Measurements from ENCODE around the gene ADGRG1.
"Not testable (repeated sequence)": the region's sequence is repeated elsewhere in the genome, so short reads cannot be mapped to it uniquely, and the experiment has no call there.

ADGRG1 gene

DNA sequence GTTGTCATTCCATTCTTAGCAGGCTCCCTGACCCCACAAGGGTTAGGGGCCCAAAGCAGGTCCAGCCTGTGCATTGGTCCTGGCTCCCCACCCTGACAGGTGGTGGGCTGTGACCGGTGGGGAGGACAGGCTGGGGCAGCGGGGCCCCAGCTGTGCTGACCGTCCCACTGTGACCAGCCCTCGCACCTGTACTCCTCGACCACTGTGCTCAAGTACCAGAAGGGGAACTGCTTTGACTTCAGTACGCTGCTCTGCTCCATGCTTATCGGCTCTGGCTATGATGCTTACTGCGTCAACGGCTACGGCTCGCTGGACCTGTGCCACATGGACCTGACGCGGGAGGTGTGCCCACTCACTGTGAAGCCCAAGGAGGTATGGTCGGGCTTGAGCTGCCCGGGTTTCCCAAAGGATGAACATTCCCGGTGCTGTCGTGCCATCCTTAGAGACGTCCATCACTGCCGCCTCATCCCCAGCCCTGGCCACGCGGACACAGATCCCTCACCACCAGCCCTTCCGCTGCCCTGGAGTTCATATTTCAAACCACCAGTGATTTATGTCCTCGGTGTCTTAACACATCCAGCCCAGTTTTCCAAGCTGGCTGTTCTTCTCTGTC lies 73.4 kb downstream of the ADGRG1 start:
- Histone ChIP-seq H2AFZ (ENCODE audit: low read depth, low read length) (no peak overlapping the region), H3K27me3 (ENCODE audit: insufficient read depth, low read length) (peaks cover 6% of the 10 kb centered on the region), H3K4me1 (ENCODE audit: insufficient read depth, low read length) (peaks cover 17% of the 10 kb centered on the region), H3K9me3 (ENCODE audit: low read length) (no peaks in the 10 kb centered on the region), H3K4me3 (ENCODE audit: low read length) (no peak overlapping the region), H3K36me3 (ENCODE audit: insufficient read depth, low read length) (no peaks in the 10 kb centered on the region)

DNA sequence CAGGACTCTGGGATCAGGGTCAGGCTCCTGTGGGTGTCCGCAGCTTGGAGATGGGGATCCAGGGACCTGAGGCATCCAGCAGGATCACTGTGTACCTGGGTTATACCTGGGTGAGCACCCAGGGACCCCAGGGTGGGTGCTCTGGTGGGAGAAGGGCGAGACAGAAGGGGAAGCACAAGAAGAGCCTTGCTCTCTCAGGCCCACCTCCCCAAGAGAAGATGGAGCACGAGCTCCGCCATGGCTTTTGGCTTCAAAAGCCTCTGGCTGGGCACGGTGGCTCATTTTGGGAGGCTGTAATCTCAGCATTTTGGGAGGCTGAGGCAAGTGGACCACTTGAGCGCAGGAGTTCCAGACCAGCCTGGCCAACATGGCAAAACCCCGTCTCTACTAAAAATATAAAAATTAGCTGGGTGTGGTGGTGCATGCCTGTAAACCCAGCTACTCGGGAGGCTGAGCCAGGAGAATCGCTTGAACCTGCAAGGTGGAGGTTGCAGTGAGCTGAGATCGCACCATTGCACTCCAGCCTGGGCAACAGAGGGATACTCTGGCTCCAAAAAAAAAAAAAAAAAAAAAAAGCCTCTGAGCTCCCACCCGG lies 75.1 kb downstream of the ADGRG1 start:
- peaks cover 2% of the 10 kb centered on the region for H3K9me3 ChIP-seq (ENCODE audit: low read length)
- no peak overlapping the region for H2AFZ ChIP-seq (ENCODE audit: low read depth, low read length)
- peaks cover 17% of the 10 kb centered on the region for H3K4me1 ChIP-seq (ENCODE audit: insufficient read depth, low read length)
- peaks cover 6% of the 10 kb centered on the region for H3K27me3 ChIP-seq (ENCODE audit: insufficient read depth, low read length)
- no peak overlapping the region for H3K4me3 ChIP-seq (ENCODE audit: low read length)
- H3K36me3 ChIP-seq (ENCODE audit: insufficient read depth, low read length): no peaks in the 10 kb centered on the region

DNA sequence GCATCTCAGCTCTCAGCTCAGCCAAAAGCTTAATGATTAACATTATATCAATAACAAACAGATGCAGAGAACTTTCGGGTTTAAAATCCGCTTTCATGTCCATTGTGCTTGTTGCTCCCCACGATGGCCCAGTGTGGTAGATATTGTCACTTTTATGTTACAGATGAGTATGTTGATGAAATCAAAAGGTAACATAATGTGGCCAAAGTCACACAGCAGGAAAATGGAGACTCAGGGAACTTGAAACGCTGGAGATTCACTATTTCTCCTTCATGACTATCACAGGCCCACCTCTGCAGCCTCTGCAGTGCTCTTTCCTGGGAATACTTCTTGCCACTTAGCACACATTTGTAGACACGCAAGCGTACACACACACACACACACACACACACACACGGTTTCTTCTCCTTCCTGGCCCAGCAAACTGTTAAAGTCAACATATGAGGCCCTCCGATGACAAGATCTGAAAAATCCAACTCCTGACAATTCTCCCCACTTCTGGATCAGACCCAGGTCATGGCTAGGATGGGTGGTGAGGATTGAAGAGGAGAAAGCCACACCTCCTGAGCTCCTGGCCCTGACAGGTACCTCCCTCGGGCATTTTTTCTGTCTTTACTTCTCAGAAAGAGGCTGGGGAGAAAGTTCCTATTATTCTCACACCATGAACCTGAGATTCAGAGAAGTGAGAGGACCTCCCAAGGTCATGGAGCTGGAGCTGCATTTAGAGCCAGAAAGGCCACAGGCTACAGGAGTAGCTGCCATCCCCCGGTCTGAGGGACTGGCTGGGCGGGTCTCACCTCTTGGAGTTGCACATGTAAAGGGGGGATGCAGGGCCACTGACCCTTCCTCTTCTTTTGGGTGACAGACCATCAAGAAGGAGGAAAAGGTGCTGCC lies 75.8 kb downstream of the ADGRG1 start:
- no peak overlapping the region for H3K4me3 ChIP-seq (ENCODE audit: low read length)
- H3K27me3 ChIP-seq (ENCODE audit: insufficient read depth, low read length): peaks cover 3% of the 10 kb centered on the region
- H2AFZ ChIP-seq (ENCODE audit: low read depth, low read length): no peak overlapping the region
- peaks cover 17% of the 10 kb centered on the region for H3K4me1 ChIP-seq (ENCODE audit: insufficient read depth, low read length)
- peaks cover 2% of the 10 kb centered on the region for H3K9me3 ChIP-seq (ENCODE audit: low read length)
- no peaks in the 10 kb centered on the region for H3K36me3 ChIP-seq (ENCODE audit: insufficient read depth, low read length)

DNA sequence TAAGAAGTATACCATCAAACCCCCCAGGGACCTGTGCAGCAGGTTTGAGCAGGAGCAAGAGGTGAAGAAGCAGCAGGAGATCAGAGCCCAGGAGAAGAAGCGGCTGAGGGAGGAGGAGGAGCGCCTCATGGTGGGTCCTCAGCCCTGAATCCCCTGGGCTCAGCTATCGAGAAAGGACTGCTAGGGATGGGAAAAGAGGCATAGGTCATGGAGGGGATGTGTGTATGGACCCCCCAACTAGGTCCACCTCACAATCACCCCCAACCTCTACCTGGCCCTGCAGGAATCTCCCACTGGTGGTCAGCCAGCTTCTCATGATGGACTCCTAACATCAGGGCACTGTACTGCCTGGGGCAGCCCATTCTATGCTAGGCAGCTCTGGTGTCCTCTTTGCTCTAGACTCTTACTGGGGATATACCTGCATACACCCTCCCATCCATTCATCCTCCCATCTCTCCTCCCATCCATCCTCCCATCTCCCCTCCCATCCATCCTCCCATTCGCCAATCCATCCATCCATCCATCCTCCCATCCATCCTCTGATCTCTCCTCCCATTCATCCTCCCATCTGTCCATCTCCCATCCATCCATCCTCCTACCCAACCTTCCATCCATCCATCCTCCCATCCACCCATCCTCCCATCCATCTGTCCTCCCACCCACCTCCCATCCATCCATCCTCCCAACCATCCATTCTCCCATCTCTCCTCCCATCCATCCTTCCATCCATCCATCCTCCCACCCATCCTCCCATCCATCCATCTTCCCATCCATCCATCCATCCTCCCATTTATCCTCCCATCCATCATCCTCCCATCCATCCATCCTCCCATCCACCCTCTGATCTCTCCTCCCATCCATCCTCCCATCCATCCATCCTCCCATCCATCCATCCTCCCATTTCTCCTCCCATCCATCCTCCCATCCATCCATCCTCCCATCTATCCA lies 76.7 kb downstream of the ADGRG1 start:
- Histone ChIP-seq H3K9me3 (ENCODE audit: low read length) (peaks cover 2% of the 10 kb centered on the region), H3K27me3 (ENCODE audit: insufficient read depth, low read length) (peaks cover 3% of the 10 kb centered on the region), H3K36me3 (ENCODE audit: insufficient read depth, low read length) (no peaks in the 10 kb centered on the region), H3K4me3 (ENCODE audit: low read length) (no peak overlapping the region), H2AFZ (ENCODE audit: low read depth, low read length) (no peak overlapping the region), H3K4me1 (ENCODE audit: insufficient read depth, low read length) (peaks cover 17% of the 10 kb centered on the region)

DNA sequence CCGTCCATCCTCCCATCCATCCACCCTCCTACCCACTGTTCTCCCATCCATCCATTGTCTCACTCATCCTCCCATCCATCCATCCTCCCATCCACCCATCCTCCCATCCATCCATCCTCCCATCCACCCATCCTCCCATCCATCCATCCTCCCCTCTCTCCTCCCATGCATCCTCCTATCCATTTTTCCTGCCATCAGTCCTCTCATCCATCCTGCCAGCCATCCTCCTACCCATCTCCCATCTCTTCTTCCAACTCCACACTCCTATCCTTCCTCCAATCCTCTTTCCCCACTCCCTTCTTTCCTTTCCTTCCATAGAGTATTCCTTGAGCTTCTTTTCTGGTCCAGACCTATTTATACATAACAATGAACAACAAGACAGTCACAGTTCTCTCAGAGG lies 78.3 kb downstream of the ADGRG1 start:
- Histone ChIP-seq H3K27me3 (ENCODE audit: insufficient read depth, low read length) (peaks cover 8% of the 10 kb centered on the region), H3K4me1 (ENCODE audit: insufficient read depth, low read length) (peaks cover 4% of the 10 kb centered on the region), H3K9me3 (ENCODE audit: low read length) (peaks cover 2% of the 10 kb centered on the region)

DNA sequence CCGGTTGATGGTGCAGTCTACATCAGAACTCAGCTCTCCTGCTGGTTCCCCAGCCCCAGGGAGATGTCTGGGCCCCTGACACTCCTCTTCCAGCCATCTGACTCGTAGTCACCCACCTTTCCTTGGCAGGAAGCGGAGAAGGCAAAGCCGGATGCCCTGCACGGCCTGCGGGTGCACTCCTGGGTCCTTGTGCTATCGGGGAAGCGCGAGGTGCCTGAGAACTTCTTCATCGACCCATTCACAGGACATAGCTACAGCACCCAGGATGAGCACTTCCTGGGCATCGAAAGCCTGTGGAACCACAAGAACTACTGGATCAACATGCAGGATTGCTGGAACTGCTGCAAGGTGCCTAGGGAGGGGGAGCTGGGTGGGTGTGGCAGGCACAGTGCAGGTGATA lies 78.9 kb downstream of the ADGRG1 start:
- Histone ChIP-seq H3K27me3 (ENCODE audit: insufficient read depth, low read length) (peaks cover 8% of the 10 kb centered on the region), H3K9me3 (ENCODE audit: low read length) (peaks cover 2% of the 10 kb centered on the region), H3K4me1 (ENCODE audit: insufficient read depth, low read length) (no peaks in the 10 kb centered on the region), H3K36me3 (ENCODE audit: insufficient read depth, low read length) (no peaks in the 10 kb centered on the region), H3K4me3 (ENCODE audit: low read length) (no peak overlapping the region), H2AFZ (ENCODE audit: low read depth, low read length) (no peak overlapping the region)

More for the DNA sequence above, 78.3 kb downstream of the ADGRG1 start:
- no peaks in the 10 kb centered on the region for H3K36me3 ChIP-seq (ENCODE audit: insufficient read depth, low read length)
- no peak overlapping the region for H2AFZ ChIP-seq (ENCODE audit: low read depth, low read length)
- H3K4me3 ChIP-seq (ENCODE audit: low read length): no peak overlapping the region

DNA sequence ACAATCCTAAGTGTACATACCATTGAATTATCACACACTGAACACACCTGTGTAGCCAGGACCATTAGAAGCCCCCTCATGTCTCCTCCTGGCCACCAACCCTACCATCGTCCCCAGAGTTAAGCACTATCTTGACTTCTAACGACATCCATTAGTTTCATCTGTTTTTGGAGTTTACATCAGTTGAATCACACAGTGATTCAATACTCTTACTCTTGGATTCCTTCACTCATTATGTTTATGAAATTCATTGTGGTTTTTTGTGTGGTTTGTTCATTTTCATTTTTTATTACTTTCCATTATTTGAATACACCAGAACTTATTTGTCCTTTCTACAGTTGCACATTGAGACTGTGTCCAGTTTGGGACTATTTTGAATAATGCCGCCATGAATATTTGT lies 79.7 kb downstream of the ADGRG1 start:
- Histone ChIP-seq H2AFZ (ENCODE audit: low read depth, low read length) (no peak overlapping the region), H3K27me3 (ENCODE audit: insufficient read depth, low read length) (peaks cover 10% of the 10 kb centered on the region), H3K4me3 (ENCODE audit: low read length) (no peak overlapping the region)

DNA sequence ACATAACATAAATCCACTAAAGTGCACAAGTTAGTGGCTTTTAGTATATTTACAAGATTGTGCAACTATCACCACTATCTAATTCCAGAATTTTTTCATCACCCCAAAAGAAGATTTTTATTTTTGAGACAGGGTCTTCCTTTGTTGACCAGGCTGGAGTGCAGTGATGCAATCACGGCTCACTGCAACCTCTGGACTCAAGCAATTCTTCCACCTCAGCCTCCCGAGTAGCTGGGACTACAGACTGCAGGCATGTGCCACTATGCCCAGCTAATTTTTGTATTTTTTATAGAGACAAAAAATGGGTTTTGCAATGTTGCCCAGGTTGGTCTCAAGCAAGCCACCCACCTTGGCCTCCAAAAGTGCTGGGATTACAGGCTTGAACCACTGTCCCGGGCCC lies 81.2 kb downstream of the ADGRG1 start:
- H3K4me3 ChIP-seq (ENCODE audit: low read length): no peak overlapping the region
- peaks cover 11% of the 10 kb centered on the region for H3K4me1 ChIP-seq (ENCODE audit: insufficient read depth, low read length)
- H3K27me3 ChIP-seq (ENCODE audit: insufficient read depth, low read length): peaks cover 8% of the 10 kb centered on the region
- H2AFZ ChIP-seq (ENCODE audit: low read depth, low read length): no peak overlapping the region
- peaks cover 2% of the 10 kb centered on the region for H3K9me3 ChIP-seq (ENCODE audit: low read length)
- no peaks in the 10 kb centered on the region for H3K36me3 ChIP-seq (ENCODE audit: insufficient read depth, low read length)

More for the DNA sequence above, 79.7 kb downstream of the ADGRG1 start:
- H3K36me3 ChIP-seq (ENCODE audit: insufficient read depth, low read length): no peaks in the 10 kb centered on the region
- peaks cover 2% of the 10 kb centered on the region for H3K9me3 ChIP-seq (ENCODE audit: low read length)
- no peaks in the 10 kb centered on the region for H3K4me1 ChIP-seq (ENCODE audit: insufficient read depth, low read length)

DNA sequence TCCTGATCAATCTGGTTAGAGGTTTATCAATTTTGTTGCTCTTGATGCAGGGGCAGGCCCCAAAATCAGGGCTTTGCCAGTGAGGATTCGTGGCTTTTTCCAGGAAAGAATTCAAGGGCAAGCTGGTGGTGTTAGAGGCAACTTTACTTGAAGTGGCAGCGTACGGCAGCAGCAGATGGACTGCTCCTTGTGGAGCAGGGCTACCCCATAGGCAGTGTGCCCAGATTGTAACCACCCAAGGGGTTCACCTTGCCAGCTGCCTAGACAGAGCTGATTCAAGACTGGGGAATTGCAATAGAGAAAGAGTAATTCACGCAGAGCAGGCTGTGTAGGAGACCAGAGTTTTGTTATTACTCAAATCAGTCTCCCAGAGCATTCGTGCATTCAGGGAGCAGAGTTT lies 82.9 kb downstream of the ADGRG1 start:
- Histone ChIP-seq H3K9me3 (ENCODE audit: low read length) (peaks cover 2% of the 10 kb centered on the region), H3K4me1 (ENCODE audit: insufficient read depth, low read length) (peaks cover 11% of the 10 kb centered on the region), H3K36me3 (ENCODE audit: insufficient read depth, low read length) (no peaks in the 10 kb centered on the region), H3K4me3 (ENCODE audit: low read length) (no peak overlapping the region), H3K27me3 (ENCODE audit: insufficient read depth, low read length) (peaks cover 7% of the 10 kb centered on the region), H2AFZ (ENCODE audit: low read depth, low read length) (no peak overlapping the region)

DNA sequence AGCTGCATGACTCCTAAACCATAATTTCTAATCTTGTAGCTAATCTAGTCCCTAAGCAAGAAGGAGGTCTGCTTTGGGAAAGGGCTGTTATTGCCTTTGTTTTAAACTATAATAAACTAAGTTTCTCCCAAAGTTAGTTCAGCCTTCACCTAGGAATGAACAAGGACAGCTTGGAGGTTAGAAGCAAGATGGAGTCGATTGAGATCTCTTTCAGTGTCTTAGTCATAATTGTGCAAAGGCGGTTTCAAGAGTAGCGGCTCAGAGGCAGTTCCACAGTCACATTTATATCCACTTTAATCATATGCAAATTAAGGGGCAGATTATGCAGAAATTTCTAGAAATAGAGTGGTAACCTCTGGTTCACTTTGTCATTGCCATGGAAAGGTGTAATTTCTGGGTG lies 83.6 kb downstream of the ADGRG1 start:
- Histone ChIP-seq H3K36me3 (ENCODE audit: insufficient read depth, low read length) (no peaks in the 10 kb centered on the region), H3K4me3 (ENCODE audit: low read length) (no peak overlapping the region), H2AFZ (ENCODE audit: low read depth, low read length) (no peak overlapping the region), H3K4me1 (ENCODE audit: insufficient read depth, low read length) (peaks cover 11% of the 10 kb centered on the region), H3K9me3 (ENCODE audit: low read length) (peaks cover 2% of the 10 kb centered on the region), H3K27me3 (ENCODE audit: insufficient read depth, low read length) (peaks cover 7% of the 10 kb centered on the region)

DNA sequence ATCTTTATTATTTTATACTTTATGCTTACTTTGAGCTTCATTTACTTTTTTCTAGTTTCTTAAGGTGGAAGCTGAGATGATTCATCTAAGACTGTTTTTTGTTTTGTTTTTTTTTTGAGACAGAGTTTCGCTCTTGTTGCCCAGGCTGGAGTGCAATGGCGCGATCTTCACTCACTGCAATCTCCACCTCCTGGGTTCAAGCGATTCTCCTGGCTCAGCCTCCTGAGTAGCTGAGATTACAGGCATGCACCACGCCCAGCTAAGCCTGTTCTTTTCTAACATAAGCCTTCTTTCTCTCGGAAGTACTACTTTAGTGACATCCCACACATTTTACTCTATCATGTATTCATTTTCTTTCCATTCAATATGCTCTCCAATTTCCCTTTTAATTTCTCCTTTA lies 84.1 kb downstream of the ADGRG1 start:
- H3K36me3 ChIP-seq (ENCODE audit: insufficient read depth, low read length); H3K9me3 ChIP-seq (ENCODE audit: low read length); H3K27me3 ChIP-seq (ENCODE audit: insufficient read depth, low read length); H3K4me3 ChIP-seq (ENCODE audit: low read length); H2AFZ ChIP-seq (ENCODE audit: low read depth, low read length): not testable (repeated sequence)
- H3K4me1 ChIP-seq (ENCODE audit: insufficient read depth, low read length): peaks cover 11% of the 10 kb centered on the region

DNA sequence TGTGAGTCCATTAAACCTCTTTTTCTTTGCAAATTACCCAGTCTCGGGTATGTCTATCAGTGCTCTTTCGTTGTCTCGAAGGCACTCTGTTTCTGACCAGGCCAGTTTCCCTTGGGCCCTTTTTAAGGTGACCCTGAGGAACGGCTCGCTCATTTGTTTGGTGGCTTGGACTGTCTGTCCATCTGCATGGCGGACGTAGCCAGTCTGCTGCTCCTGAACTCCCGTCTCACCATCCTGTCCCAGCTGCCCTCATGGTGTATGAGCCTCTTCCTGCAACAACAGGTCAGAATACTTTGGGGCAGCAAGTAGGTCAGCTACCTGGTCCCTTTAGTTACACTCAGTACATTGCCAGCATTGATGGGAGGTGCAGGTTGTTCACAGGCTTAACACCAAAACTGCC lies 85.2 kb downstream of the ADGRG1 start:
- Histone ChIP-seq H3K4me1 (ENCODE audit: insufficient read depth, low read length) (peaks cover 11% of the 10 kb centered on the region), H3K9me3 (ENCODE audit: low read length) (no peaks in the 10 kb centered on the region), H2AFZ (ENCODE audit: low read depth, low read length) (no peak overlapping the region), H3K4me3 (ENCODE audit: low read length) (no peak overlapping the region), H3K27me3 (ENCODE audit: insufficient read depth, low read length) (peaks cover 7% of the 10 kb centered on the region), H3K36me3 (ENCODE audit: insufficient read depth, low read length) (no peaks in the 10 kb centered on the region)

Measured in neuron (in vitro differentiated cells).